SKM-1 treated with dmso at 0.1 percent for 144 hours (cell line): ENCODE measurements around the gene PKD2L2.
"Not testable (repeated sequence)": the region's sequence is repeated elsewhere in the genome, so short reads cannot be mapped to it uniquely, and the experiment has no call there.

Experiments
- DNase-seq: peaks from one replicate; lab custom pipeline; 2025; ENCODE audit not compliant: unreplicated experiment; lab: John Stamatoyannopoulos, UW

Gene PKD2L2

DNA sequence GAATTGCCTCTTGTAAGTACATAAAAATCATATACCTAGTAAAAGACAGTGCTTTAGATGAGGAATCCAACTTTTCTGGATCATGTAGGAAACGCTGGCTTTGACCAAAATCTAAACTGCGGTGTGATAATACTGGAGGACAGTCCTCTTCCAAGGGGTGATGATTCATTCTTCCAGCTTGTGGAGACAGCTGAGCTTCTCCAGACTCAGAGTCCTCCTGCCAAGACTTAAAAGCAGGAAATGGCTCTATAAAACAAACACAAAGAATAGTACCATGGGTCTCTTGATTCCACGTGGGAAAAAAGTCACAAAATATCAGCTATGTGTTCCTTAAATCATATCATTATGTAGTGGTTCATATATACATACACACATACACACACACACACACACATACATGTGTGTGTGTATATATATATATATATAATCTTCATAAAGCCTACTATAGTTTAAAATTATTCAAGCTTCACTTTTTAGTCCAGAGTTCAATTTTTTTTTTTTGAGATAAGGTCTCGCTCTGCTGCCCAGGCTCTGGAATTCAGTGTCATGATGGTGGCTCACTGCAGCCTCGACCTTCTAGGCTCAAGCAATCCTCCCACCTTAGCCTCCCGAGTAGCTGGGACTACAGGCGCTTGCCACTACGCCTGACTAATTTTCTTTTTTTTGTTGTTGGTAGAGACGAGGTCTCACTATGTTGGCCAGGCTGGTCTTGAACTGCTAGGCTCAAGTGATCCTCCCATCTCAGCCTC, 65.0 kb downstream of the PKD2L2 start:
- DNase-seq: no peak

DNA sequence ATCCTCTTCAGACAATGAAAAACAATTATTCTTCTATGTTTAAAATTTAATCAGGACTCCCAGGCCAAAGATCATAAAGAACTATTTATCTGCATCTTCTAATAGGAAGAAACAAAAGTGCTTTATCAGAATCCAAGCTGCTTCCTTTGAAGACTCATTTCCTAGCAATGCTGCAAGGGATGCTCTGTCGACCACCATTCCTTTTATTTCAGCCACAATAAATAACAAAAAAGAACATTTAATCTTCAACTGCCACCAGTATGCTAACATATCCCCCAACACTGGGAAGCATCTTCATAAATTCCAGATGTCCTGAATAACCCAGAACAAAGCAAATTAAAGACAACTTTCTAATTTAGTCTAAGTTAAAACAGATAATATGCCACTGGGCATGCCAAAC, 68.7 kb downstream of the PKD2L2 start:
- no peak for DNase-seq

DNA sequence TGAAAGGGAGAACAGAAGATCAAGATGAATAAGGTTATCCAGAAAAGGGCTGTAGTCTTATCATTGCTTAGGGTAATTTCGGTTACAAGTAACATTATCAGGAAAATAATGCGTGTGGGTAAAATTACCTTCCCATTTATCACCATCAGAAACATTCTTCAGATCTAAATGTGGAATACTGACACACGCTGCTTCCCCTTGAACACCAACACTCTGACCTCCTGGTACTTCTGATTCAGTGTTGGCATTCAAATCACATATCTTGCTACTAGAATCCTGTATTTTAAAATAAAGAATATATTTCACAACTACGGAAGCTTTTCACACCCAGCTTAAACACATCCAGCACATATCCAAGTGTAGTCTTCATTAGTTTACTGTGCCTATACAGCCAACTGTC, 70.2 kb downstream of the PKD2L2 start:
- DNase-seq: no peak

DNA sequence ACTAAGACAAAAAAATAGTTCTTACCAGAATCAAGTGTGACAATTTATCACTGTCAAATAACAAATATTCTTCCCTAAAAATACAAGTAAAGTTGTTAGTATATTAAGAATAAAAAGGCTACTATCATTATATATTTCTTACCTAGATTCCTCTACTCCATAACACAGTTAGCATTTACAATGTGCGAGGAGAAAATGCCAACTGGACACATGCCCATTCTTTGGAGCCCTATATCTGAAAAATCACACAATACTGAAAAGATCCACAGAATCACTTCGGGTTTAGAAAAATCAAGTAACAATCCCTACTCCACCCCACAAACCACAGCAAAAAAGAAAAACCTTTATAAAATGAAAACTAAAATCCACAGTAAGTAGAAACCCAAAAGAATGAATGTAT, 70.9 kb downstream of the PKD2L2 start:
- no peak for DNase-seq

DNA sequence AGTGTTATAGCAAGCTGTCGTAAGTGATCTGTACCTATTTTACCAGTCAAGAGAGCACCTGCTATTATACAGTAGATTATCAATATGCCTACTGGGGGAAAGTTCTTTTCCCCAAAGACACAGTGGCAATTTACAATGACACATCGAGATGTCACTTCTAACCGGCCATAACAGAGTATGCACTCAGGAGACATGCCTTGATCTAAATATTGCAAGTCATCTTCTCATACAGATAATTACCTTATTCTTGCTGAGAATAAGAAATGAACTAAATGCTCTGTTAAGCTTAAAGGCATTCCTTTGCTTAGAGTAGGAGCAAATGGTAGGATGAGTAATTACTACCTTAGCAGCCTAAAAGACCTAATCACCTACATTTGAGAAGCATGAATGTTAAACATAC, 71.6 kb downstream of the PKD2L2 start:
- no peak for DNase-seq

DNA sequence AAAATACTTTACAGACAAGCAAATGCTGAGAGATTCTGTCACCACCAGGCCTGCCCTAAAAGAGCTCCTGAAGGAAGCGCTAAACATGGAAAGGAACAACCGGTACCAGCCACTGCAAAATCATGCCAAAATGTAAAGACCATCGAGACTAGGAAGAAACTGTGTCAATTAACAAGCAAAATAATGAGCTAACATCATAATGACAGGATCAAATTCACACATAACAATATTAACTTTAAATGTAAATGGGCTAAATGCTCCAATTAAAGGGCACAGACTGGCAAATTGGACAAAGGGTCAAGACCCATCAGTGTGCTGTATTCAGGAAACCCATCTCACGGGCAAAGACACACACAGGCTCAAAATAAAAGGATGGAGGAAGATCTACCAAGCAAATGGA, 81.1 kb downstream of the PKD2L2 start:
- not testable (repeated sequence) for DNase-seq

DNA sequence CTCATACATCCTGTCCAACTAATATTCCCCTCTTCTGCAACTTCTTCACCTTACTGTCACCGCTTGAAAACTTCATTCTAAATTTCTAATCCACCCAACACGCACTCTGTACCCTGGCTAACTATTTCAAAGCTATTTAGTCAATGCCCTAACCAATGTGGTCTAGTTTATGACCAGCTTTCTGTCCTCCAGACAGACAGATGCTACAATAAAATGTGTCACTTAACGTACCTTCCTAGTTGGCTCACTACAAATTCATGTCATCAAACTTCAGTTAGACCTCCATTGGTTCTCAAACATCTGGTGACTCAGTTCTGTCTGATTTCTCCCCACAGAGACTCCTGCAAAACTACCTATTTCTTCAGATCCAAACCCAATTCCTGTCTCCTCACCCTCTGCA, 86.0 kb downstream of the PKD2L2 start:
- no peak for DNase-seq

DNA sequence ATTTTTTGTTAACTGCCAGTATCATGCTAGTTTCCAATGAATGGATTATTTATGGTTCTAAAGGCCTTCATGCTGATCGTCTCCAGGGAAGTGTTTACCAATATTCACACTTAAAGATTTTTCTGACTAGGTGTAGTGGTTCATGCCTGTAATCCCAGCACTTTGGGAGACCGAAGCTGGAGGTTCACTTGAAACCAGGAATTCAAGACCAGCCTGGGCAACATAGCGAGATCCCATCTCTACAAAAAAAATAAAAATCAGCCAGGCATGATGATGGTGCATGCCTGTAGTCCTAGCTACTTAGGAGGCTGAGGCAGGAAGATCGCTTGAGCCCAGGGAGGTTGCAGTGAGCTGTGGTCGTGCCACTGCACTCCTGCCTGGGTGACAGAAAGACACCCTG, 100.2 kb downstream of the PKD2L2 start:
- DNase-seq: no peak
